Measurements from ENCODE around the gene LIN7C.

DNA sequence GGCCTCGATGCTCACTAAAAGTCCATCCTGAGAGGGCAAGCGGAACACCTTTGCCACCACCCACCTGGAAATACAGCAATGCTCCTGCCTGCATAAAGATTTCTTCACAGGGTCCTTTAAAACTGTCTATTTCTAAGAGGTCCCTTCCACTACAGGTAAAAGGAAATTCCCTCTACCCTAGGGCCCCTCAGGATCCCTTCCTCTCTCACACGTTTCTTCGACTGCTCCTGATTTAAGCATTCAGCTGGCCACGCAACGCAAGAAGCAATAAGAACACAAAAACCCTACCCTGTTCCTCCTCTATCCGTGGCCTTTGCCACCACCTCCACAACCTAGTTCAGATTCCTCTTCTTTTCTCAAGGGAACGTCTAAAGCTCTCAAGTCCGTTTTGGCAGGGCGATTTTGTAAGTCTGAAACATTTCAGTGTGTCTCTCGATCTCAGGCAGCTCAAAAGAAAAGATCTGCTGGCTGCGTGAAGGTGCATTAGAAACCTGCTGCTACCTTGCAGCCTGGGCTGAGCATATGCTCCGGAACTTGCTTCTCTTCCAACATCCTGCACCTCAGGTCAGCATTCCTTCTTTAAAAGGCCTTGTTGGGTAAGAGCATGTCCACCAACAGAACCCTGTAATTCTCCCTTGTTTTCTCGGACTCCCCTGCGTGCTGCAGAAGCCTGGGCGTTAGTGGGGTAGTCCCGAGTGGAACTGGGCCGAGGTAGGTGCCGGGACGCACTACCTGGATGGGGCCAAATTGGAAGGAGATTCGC lies 35.6 kb downstream of the LIN7C start:
- TF ChIP-seq, protein P1, sequence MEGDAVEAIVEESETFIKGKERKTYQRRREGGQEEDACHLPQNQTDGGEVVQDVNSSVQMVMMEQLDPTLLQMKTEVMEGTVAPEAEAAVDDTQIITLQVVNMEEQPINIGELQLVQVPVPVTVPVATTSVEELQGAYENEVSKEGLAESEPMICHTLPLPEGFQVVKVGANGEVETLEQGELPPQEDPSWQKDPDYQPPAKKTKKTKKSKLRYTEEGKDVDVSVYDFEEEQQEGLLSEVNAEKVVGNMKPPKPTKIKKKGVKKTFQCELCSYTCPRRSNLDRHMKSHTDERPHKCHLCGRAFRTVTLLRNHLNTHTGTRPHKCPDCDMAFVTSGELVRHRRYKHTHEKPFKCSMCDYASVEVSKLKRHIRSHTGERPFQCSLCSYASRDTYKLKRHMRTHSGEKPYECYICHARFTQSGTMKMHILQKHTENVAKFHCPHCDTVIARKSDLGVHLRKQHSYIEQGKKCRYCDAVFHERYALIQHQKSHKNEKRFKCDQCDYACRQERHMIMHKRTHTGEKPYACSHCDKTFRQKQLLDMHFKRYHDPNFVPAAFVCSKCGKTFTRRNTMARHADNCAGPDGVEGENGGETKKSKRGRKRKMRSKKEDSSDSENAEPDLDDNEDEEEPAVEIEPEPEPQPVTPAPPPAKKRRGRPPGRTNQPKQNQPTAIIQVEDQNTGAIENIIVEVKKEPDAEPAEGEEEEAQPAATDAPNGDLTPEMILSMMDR (IDR thresholded peaks at IDR 0.05) = no peak
- TF ChIP-seq POLR2A (IDR thresholded peaks at IDR 0.05) = no peak
- TF ChIP-seq POLR2AphosphoS5 (IDR thresholded peaks at IDR 0.05) = peak; percentile 21
